Lung (tissue), 12 donors: Measurements from ENCODE around the gene SOX3. TPM values are rescaled to one million over a fixed set of nuclear protein-coding genes. Genes with fewer than 3 reads are reported as not detected.

Experiments used
- ATAC-seq: fragments of 200-7000 bp; cut with Tn5 transposase; one replicate; pipeline ENCODE4 v1.9.1; 2020; ENCODE audit warnings: moderate number of reproducible peaks; ENCODE audit not compliant: insufficient read depth, low FRiP score
- DNase-seq, 3 donors: peaks; one replicate each; pipeline ENCODE4 v3.0.0-alpha.2; 2013 to 2017
- H3K27ac ChIP-seq, 2 donors: one replicate each; pipeline ENCODE4 v1.5.1; 2013; ENCODE audit warnings: mild to moderate bottlenecking in 2 of 2, moderate library complexity in 2 of 2, control low read depth in 1 of 2, inconsistent platforms in 1 of 2, low read depth in 1 of 2, low read length in 1 of 2
- H3K27me3 ChIP-seq, 3 donors: one replicate each; pipeline ENCODE4 v1.5.1; 2013; ENCODE audit warnings: low read length in 2 of 3; ENCODE audit not compliant: control insufficient read depth in 3 of 3, insufficient read depth in 3 of 3
- H3K36me3 ChIP-seq, 4 donors: one replicate each; pipeline ENCODE4 v1.5.1; 2013; ENCODE audit warnings: low read length in 4 of 4, mild to moderate bottlenecking in 1 of 4, moderate library complexity in 1 of 4; ENCODE audit not compliant: control insufficient read depth in 4 of 4, insufficient read depth in 4 of 4
- H3K4me1 ChIP-seq, 5 donors: one replicate each; pipeline ENCODE4 v1.5.1; 2013; ENCODE audit warnings: low read length in 5 of 5, mild to moderate bottlenecking in 2 of 5, moderate library complexity in 1 of 5; ENCODE audit not compliant: control insufficient read depth in 5 of 5, insufficient read depth in 5 of 5
- H3K4me3 ChIP-seq: one replicate; pipeline ENCODE4 v1.5.1; 2013; ENCODE audit warnings: mild to moderate bottlenecking, control low read depth, moderate library complexity
- H3K9ac ChIP-seq, 2 donors: one replicate each; pipeline ENCODE4 v1.5.1; 2013; ENCODE audit warnings: low read length in 2 of 2, control low read depth in 1 of 2; ENCODE audit not compliant: insufficient read depth in 1 of 2
- H3K9me3 ChIP-seq, 4 donors: one replicate each; pipeline ENCODE4 v1.5.1; 2013; ENCODE audit warnings: low read length in 3 of 4, mild to moderate bottlenecking in 1 of 4, moderate library complexity in 1 of 4; ENCODE audit not compliant: control insufficient read depth in 4 of 4, insufficient read depth in 3 of 4
- CTCF ChIP-seq: IDR thresholded peaks from 2 replicates; pipeline ENCODE4 v1.5.1; 2012; ENCODE audit warnings: mild to moderate bottlenecking; ENCODE audit errors: control extremely low read depth, extremely low read depth
- WGBS, 2 donors: extraction: QIAGEN DNeasy Blood & Tissue Kit; methylation state at CpG; one replicate each; pipeline ENCODE4 v1.1.7; 2013; 5-methylcytosine and 5-hydroxymethylcytosine counted together
- polyA plus RNA-seq, 2 donors: library from polyadenylated mRNA; stranded (reverse); fragments of 200-250 nt; gene quantifications; one replicate each; pipeline ENCODE4 v1.2.1, GENCODE V29; 2013
- total RNA-seq, 2 donors: library from RNA; depleted of rRNA in 1 of 2; stranded (reverse); fragments of >200 nt in 1 of 2; gene quantifications; one replicate each; pipeline ENCODE4 v1.2.1, GENCODE V29; 2014 to 2021
- donor health status: control.
- donor health status: control.
- donor health status: Bipolar disorder and iron deficiency.
- donor health status: healthy.
- donor health status: DM: yes; HTN: yes; CAD: no.

The SOX3 gene
- total and polyA plus RNA-seq, 4 donors: 0.09 TPM; not detected in 3

DNA sequence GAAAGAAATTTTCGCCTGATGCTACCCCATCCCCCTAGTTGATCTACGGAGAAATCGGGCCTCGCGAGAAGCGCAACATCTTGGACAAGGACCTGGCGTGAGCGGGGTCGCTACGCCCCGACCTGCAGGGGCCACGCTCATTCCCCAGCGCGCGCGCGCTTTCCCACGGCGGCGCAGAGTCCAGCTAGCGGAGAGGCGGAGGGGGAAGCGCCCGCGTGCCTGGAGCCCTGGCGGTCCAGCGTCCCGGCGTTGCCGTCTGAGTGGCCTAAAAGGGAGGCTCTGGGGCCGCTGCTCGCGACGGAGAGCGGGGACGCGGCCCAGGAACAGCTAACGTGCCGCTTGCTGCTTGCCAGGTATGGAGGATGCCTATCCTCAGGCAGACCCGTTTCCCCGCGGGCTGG, 6.0 kb upstream of the SOX3 start:
- Histone ChIP-seq H3K4me1 (no peaks in the 10 kb centered on the region), H3K27ac (no peak overlapping the region), H3K9me3 (peaks cover 0 to 17% (median 0%) of the 10 kb centered on the region in 4 donors), H3K36me3 (no peaks in the 10 kb centered on the region), H3K4me3 (no peak overlapping the region), H3K27me3 (peaks cover 21 to 76% (median 73%) of the 10 kb centered on the region in 3 donors), H3K9ac (no peak overlapping the region)
- TF ChIP-seq CTCF: no peak
- WGBS, 2 donors: 7 to 31% methylated on average over 19 to 42 of the region's 42 CpGs
- ATAC-seq: no peak
- no peak for DNase-seq

DNA sequence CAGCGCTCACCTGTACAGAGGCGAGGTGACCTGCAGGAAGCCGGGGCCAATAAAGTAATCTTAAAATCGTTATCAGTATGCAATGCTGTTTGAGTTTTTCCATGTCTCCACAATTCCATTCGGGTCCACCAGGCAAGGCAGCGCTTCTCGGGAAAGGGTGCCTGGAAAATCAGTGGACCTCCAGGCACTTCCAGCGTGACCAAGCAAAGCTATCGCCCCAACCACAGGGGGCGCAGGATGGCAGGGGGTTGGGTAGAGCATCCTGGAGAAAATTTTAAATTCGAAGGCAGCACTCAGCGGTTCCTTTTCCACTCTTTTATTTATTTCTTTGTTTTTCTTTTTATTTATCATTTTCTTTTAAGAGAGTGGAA, 5.4 kb upstream of the SOX3 start:
- Histone ChIP-seq H3K9ac (no peak overlapping the region), H3K27ac (no peak overlapping the region), H3K27me3 (peaks cover 25 to 76% (median 76%) of the 10 kb centered on the region in 3 donors), H3K4me3 (no peak overlapping the region), H3K4me1 (no peaks in the 10 kb centered on the region), H3K36me3 (no peaks in the 10 kb centered on the region), H3K9me3 (peaks cover 0 to 20% (median 0%) of the 10 kb centered on the region in 4 donors)
- no peak for TF ChIP-seq CTCF
- DNase-seq (no peak), ATAC-seq (no peak)
- 3 to 26% methylated on average over 12 of the region's 12 CpGs for WGBS, 2 donors

DNA sequence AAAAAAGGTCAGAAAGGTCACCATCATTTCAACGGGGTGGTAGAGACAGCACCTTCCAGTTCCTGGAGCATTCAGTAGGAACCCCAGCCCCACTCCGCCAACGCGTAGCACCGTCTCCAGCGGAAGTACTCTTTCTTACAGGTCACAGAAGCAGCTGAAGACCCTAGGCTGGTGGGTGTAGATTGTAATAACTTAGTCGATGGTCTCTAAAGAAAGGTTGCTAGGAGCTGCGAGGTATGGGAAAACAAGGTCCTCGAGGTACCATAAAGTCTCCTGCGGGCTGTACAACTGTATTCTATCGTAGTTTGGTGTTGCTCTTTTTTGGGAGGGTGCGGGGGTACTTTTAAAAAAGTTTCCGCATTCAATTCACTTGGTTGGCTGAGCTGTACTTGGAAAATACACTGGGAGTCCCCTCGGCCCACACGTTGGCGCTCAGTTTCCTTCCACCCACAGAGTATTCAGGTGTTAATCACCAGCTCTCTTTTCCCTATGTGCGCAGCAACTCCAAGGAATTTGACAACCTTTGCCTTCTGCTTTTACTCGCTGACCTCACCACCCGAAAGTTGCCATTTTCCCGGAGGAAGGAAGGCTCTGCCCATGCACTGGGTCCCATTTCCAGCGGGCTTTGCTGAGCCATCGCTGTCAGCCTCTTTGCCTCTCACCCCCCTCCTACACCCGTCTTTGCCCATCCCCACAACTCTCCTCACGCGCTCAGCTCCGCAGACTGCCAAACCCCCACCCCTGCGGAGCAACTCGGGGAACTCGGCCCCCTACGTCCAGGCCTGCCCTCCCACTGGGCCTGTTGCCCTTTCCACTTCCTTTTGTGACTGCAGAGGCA, 4.8 kb upstream of the SOX3 start:
- no peak for TF ChIP-seq CTCF
- no peak for DNase-seq
- H3K27ac ChIP-seq: no peak overlapping the region
- H3K9me3 ChIP-seq: peaks cover 0 to 24% (median 0%) of the 10 kb centered on the region in 4 donors
- peaks cover 29 to 78% (median 76%) of the 10 kb centered on the region in 3 donors for H3K27me3 ChIP-seq
- ATAC-seq: no peak
- H3K36me3 ChIP-seq: no peaks in the 10 kb centered on the region
- no peak overlapping the region for H3K4me3 ChIP-seq
- H3K9ac ChIP-seq: no peak overlapping the region
- WGBS, 2 donors: 8 to 27% methylated on average over 29 to 30 of the region's 30 CpGs
- H3K4me1 ChIP-seq: peaks cover 0 to 2% (median 0%) of the 10 kb centered on the region in 5 donors
